GM12878 (cell line): ENCODE data around the gene TOR1B. TPM values are rescaled to one million over a fixed set of nuclear protein-coding genes. Genes with fewer than 3 reads are reported as not detected.
"Not testable (repeated sequence)": the region's sequence is repeated elsewhere in the genome, so short reads cannot be mapped to it uniquely, and the experiment has no call there.

ENCODE experiments used
- ATAC-seq: fragments of 200-7000 bp; cut with Tn5 transposase; 3 replicates; pipeline ENCODE4 v1.9.1; 2020; ENCODE audit warnings: mild to moderate bottlenecking, moderate library complexity
- BruUV-seq: library from RNA; stranded (reverse); fragments of 400-500 nt; replicated peaks from 2 replicates; lab custom pipeline; 2021; lab: Mats Ljungman, UMichigan
- CTCF ChIA-PET: fragments of 300-600 bp; sonication (Branson Sonifier 250); formaldehyde crosslinking; extraction: SDS; loops from one replicate; lab custom pipeline; 2021; ENCODE audit warnings: inconsistent platforms; lab: Yijun Ruan, JAX
- POLR2A ChIA-PET: fragments of 350-600 bp; formaldehyde crosslinking; extraction: SDS; loops from one replicate; lab custom pipeline; 2021; ENCODE audit warnings: inconsistent platforms; lab: Charles Lee
- RAD21 ChIA-PET: fragments of 300-600 bp; sonication (Branson Sonifier 250); formaldehyde crosslinking; loops from one replicate; lab custom pipeline; 2023; ENCODE audit warnings: antibody characterized with exemption; ENCODE audit not compliant: unreplicated experiment; lab: Charles Lee
- SMC1A ChIA-PET: fragments of 300-600 bp; sonication (Branson Sonifier 250); formaldehyde crosslinking; loops from one replicate; lab custom pipeline; 2023; ENCODE audit not compliant: unreplicated experiment, uncharacterized antibody; lab: Charles Lee
- DNase-seq: peaks from one replicate; pipeline ENCODE4 v3.0.0-alpha.2; 2011; ENCODE audit warnings: low read depth, low spot score
- FAIRE-seq: peaks from 3 replicates; lab custom pipeline; 2011; peaks lifted over from hg19 to GRCh38; lab: Jason Lieb, UNC
- H2AFZ ChIP-seq: 2 replicates; pipeline ENCODE4 v1.6.0; 2011; ENCODE audit warnings: low read depth, low read length, control low read depth; ENCODE audit not compliant: control insufficient read depth
- H3K27ac ChIP-seq: 2 replicates; pipeline ENCODE4 v1.5.1; 2011; ENCODE audit warnings: control low read depth; ENCODE audit not compliant: control insufficient read depth, insufficient read depth
- H3K27me3 ChIP-seq, 2 experiments: replicated peaks in 1 of 2; 2 replicates each; pipeline versions ENCODE4 v1.6.0 to v1.6.1; 2011; ENCODE audit warnings: low read length in 1 of 2; ENCODE audit not compliant: control insufficient read depth in 2 of 2, insufficient read depth in 2 of 2
- H3K36me3 ChIP-seq, 2 experiments: 2 replicates each; pipeline ENCODE4 v1.5.1; 2011; ENCODE audit warnings: low read length in 1 of 2; ENCODE audit not compliant: control insufficient read depth in 2 of 2, insufficient read depth in 2 of 2
- H3K4me1 ChIP-seq: 2 replicates; pipeline ENCODE4 v1.6.1; 2011; ENCODE audit warnings: mild to moderate bottlenecking, low read length, moderate library complexity, mixed read lengths; ENCODE audit not compliant: control insufficient read depth, insufficient read depth
- H3K4me2 ChIP-seq: 2 replicates; pipeline ENCODE4 v1.6.0; 2011; ENCODE audit warnings: control low read depth; ENCODE audit not compliant: control insufficient read depth, insufficient read depth
- H3K4me3 ChIP-seq: fragments of 200-600 bp; sonication (generic); 2 replicates; pipeline ENCODE4 v1.5.1; 2016
- H3K79me2 ChIP-seq: 2 replicates; pipeline ENCODE4 v1.6.0; 2011; ENCODE audit warnings: low read length; ENCODE audit not compliant: control insufficient read depth, insufficient read depth
- H3K9ac ChIP-seq: 2 replicates; pipeline ENCODE4 v1.8.0; 2011; ENCODE audit warnings: low read length, control low read depth, mixed read lengths; ENCODE audit not compliant: control insufficient read depth, insufficient read depth
- H3K9me3 ChIP-seq: replicated peaks from 3 replicates; pipeline ENCODE4 v1.5.1; 2011; ENCODE audit warnings: mild to moderate bottlenecking, low read length; ENCODE audit not compliant: control insufficient read depth, insufficient read depth
- H4K20me1 ChIP-seq: 2 replicates; pipeline ENCODE4 v1.6.0; 2011; ENCODE audit not compliant: control insufficient read depth, insufficient read depth
- BACH1 ChIP-seq: fragments of 450-650 bp; IDR thresholded peaks from 2 replicates; pipeline ENCODE4 v1.6.1; 2017; ENCODE audit warnings: mild to moderate bottlenecking, borderline replicate concordance
- CBFB ChIP-seq: IDR thresholded peaks from 2 replicates; pipeline ENCODE4 v1.6.1; 2016; ENCODE audit warnings: antibody characterized with exemption, low read depth
- CEBPB ChIP-seq, 2 experiments: fragments of 150-350 bp in 1 of 2; IDR thresholded peaks; 2 replicates each; pipeline ENCODE4 v1.6.1; 2012 to 2014; ENCODE audit warnings: low read depth in 2 of 2, low read length in 2 of 2, borderline replicate concordance in 1 of 2, inconsistent platforms in 1 of 2
- ESRRA ChIP-seq: IDR thresholded peaks from 2 replicates; pipeline ENCODE4 v1.6.1; 2012; ENCODE audit warnings: mild to moderate bottlenecking, low read length, improper control_type of control experiment
- JUNB ChIP-seq: IDR thresholded peaks from 2 replicates; pipeline ENCODE4 v1.6.1; 2016; ENCODE audit warnings: antibody characterized with exemption, mild to moderate bottlenecking
- KAT2A ChIP-seq: conservative IDR thresholded peaks from 2 replicates; pipeline ENCODE4 v1.6.1; 2011; ENCODE audit warnings: low read depth, low read length; ENCODE audit not compliant: control insufficient read depth
- RELA ChIP-seq: fragments of 450-650 bp; IDR thresholded peaks from 2 replicates; pipeline ENCODE4 v1.8.0; 2014; ENCODE audit warnings: borderline replicate concordance; ENCODE audit not compliant: partially characterized antibody
- SMAD1 ChIP-seq: fragments of 450-650 bp; IDR thresholded peaks from 2 replicates; pipeline ENCODE4 v1.6.1; 2018; ENCODE audit warnings: mild to moderate bottlenecking, low read depth; ENCODE audit not compliant: partially characterized antibody
- WRNIP1 ChIP-seq: IDR thresholded peaks from 2 replicates; pipeline ENCODE4 v1.6.1; 2011; ENCODE audit warnings: low read depth, low read length, improper control_type of control experiment, borderline replicate concordance
- ZNF217 ChIP-seq: fragments of 450-650 bp; IDR thresholded peaks from 2 replicates; pipeline ENCODE4 v1.6.1; 2017; ENCODE audit warnings: antibody characterized with exemption, mild to moderate bottlenecking
- ZSCAN29 ChIP-seq: fragments of 450-650 bp; IDR thresholded peaks from 2 replicates; pipeline ENCODE4 v1.6.1; 2017; ENCODE audit warnings: mild to moderate bottlenecking, moderate library complexity
- WGBS: methylation state at CpG from one replicate; pipeline ENCODE4 v1.1.6; 2016; ENCODE audit warnings: low lambda C conversion rate; ENCODE audit not compliant: insufficient replicate concordance, insufficient coverage; ENCODE audit errors: missing lambda C conversion rate; 5-methylcytosine and 5-hydroxymethylcytosine counted together
- in situ Hi-C: fragments of 300-500 bp; cut with MboI; formaldehyde crosslinking; loops from 9 replicates; pipeline ENCODE4 v1.14.3; 2018; ENCODE audit warnings: mixed read lengths
- intact Hi-C: fragments of 100-400 bp; cut with micrococcal nuclease; formaldehyde crosslinking; loops from one replicate; pipeline ENCODE4 v1.14.2; 2022; ENCODE audit not compliant: unreplicated experiment
- polyA plus RNA-seq, 11 experiments: library from polyadenylated mRNA; depleted of rRNA in 4 of 11; unstranded in 6 of 11; stranded (reverse) in 5 of 11; fragments of >200 nt; fragmentation: Nextera tagmentation in 4 of 11; fragmentation: Illumina TruSeq in 1 of 11; extraction: Ambion mirVana in 4 of 11; extraction: Trizol in 1 of 11; gene quantifications; 1 replicate in 1 of 11; 2 replicates in 10 of 11; pipeline versions ENCODE4 v1.2.1 to v1.2.3, GENCODE V29; 2011 to 2016; ENCODE audit warnings: inconsistent platforms in 2 of 11, missing spikeins in 2 of 11, low read depth in 1 of 11
- total RNA-seq, 4 experiments: library from RNA; depleted of rRNA in 3 of 4; stranded (reverse); fragments of >200 nt in 3 of 4; fragmentation: Illumina TruSeq in 1 of 4; extraction: Trizol in 1 of 4; gene quantifications; 2 replicates each; pipeline versions ENCODE4 v1.2.1 to v1.2.3, GENCODE V29; 2013 to 2021
- TF ChIP-seq, protein P1 (sequence below): IDR thresholded peaks from 2 replicates; pipeline ENCODE4 v1.6.1; 2012; ENCODE audit warnings: low read depth, low read length, improper control_type of control experiment
- TF ChIP-seq, protein P2 (sequence below): IDR thresholded peaks from 2 replicates; pipeline ENCODE4 v1.6.1; 2011; ENCODE audit warnings: mild to moderate bottlenecking, low read depth, low read length, moderate library complexity; ENCODE audit not compliant: insufficient replicate concordance
- TF ChIP-seq, protein P3 (sequence below): IDR thresholded peaks from 2 replicates; pipeline ENCODE4 v1.6.1; 2012; ENCODE audit warnings: low read depth, low read length, improper control_type of control experiment

The TOR1B gene
- total and polyA plus RNA-seq, 10 of the 15 experiments (the other 5 are each of a cell fraction or from before 2014, with no cell fraction given): 1.8 to 17.5 (median 9.9) TPM

DNA sequence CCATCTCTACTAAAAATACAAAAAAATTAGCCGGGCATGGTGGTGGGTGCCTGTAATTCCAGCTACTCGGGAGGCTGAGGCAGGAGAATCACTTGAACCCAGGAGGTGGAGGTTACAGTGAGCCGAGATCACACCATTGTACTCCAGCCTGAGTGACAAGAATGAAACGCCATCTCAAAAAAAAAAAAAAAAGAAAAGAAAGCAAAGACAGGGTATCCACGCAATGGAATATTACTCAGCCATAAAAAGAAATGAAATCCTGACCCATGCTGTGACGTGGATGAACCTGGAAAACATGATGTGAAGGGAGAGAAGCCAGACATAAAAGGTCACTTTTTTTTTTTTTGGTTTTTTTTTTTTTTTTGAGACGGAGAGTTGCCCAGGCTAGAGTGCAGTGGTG is 42.2 kb upstream of the TOR1B start:
- H2AFZ ChIP-seq, H3K9me3 ChIP-seq, H3K4me1 ChIP-seq, in situ Hi-C loops, H4K20me1 ChIP-seq, H3K4me3 ChIP-seq, ATAC-seq, RAD21 ChIA-PET, DNase-seq, SMC1A ChIA-PET, H3K27me3 ChIP-seq, BruUV-seq, H3K36me3 ChIP-seq, CTCF ChIA-PET, H3K79me2 ChIP-seq, FAIRE-seq, intact Hi-C loops, H3K27ac ChIP-seq, H3K4me2 ChIP-seq, H3K9ac ChIP-seq: not testable (repeated sequence)
- 25% methylated on average over 2 of the region's 7 CpGs for WGBS
- POLR2A ChIA-PET: interaction anchor here (0.6 kb wide), 1 partner anchor 74 kb away, joined by 4 read pairs; the partner anchor contains the start of genes C9orf78 and USP20

DNA sequence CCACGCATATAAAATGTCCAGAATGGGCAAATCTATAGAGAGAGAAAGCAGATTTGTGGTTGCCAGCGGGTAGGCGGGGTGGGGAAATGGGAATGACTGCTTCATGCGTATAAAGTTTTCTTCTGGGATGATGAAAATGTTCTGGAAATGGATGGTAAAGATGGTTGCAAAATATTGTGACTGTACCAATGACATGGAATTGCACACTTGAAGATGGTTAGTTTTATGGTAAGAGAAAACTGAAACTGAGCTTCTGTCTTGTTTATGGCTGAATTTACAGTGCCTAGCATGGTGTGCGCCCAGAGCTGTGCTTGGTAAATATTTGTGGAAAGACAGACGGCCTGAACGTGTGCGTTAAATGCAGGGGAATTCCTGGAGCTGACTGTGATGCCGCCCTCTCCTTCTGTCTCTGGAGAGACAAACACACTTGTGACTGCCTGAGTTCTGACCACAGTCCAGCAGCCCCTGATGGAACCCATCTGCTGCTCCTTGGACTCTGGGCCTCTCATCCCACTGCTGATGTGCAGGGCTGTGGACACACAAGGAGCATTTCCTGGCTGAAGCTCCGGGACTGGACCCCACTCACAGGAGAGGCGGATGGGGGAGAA is 41.6 kb upstream of the TOR1B start:
- Histone ChIP-seq H4K20me1 (no peaks in the 10 kb centered on the region), H2AFZ (no peak overlapping the region), H3K79me2 (no peaks in the 10 kb centered on the region), H3K36me3 (no peaks in the 10 kb centered on the region), H3K27me3 (no peaks in the 10 kb centered on the region), H3K4me1 (peaks cover 5% of the 10 kb centered on the region; the same call in 1 of the 2 replicates), H3K9me3 (no peaks in the 10 kb centered on the region), H3K27ac (no peak overlapping the region), H3K4me2 (no peak overlapping the region), H3K4me3 (no peak overlapping the region), H3K9ac (no peak overlapping the region)
- in situ Hi-C loops (no loop called here), intact Hi-C loops (no loop called here)
- WGBS: 38% methylated on average over 11 of the region's 11 CpGs
- CTCF ChIA-PET: interaction anchor here (0.6 to 0.7 kb wide), 2 partner anchors 15 to 29 kb away, joined by 3 to 4 read pairs; no protein-coding TSS in a partner anchor
- FAIRE-seq (no peak), DNase-seq (no peak), ATAC-seq (no peak)
- SMC1A ChIA-PET: interaction anchor here (0.6 kb wide), 1 partner anchor 19 kb away, joined by 3 read pairs; no protein-coding TSS in a partner anchor
- POLR2A ChIA-PET: no interaction called here
- RAD21 ChIA-PET: no interaction called here
- no TSS peak for BruUV-seq
- TF ChIP-seq WRNIP1 (no peak), ZSCAN29 (no peak), KAT2A (no peak), ZNF217 (no peak), ESRRA (no peak), JUNB (no peak), BACH1 (no peak), SMAD1 (no peak), RELA (no peak), CBFB (no peak), CEBPB (IDR thresholded peaks at IDR 0.05; ENCODE audit: borderline replicate concordance in 1 of 2, low read depth in 2 of 2, low read length in 2 of 2) (no peak)
- TF ChIP-seq, protein P1, sequence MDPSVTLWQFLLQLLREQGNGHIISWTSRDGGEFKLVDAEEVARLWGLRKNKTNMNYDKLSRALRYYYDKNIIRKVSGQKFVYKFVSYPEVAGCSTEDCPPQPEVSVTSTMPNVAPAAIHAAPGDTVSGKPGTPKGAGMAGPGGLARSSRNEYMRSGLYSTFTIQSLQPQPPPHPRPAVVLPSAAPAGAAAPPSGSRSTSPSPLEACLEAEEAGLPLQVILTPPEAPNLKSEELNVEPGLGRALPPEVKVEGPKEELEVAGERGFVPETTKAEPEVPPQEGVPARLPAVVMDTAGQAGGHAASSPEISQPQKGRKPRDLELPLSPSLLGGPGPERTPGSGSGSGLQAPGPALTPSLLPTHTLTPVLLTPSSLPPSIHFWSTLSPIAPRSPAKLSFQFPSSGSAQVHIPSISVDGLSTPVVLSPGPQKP: no peak
- TF ChIP-seq, protein P2, sequence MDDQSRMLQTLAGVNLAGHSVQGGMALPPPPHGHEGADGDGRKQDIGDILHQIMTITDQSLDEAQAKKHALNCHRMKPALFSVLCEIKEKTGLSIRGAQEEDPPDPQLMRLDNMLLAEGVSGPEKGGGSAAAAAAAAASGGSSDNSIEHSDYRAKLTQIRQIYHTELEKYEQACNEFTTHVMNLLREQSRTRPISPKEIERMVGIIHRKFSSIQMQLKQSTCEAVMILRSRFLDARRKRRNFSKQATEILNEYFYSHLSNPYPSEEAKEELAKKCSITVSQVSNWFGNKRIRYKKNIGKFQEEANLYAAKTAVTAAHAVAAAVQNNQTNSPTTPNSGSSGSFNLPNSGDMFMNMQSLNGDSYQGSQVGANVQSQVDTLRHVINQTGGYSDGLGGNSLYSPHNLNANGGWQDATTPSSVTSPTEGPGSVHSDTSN: no peak
- TF ChIP-seq, protein P3, sequence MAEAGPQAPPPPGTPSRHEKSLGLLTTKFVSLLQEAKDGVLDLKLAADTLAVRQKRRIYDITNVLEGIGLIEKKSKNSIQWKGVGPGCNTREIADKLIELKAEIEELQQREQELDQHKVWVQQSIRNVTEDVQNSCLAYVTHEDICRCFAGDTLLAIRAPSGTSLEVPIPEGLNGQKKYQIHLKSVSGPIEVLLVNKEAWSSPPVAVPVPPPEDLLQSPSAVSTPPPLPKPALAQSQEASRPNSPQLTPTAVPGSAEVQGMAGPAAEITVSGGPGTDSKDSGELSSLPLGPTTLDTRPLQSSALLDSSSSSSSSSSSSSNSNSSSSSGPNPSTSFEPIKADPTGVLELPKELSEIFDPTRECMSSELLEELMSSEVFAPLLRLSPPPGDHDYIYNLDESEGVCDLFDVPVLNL: no peak
